RWPE1 (cell line): ENCODE measurements around the gene SERPINA4.

ENCODE experiments used
- CTCF ChIA-PET: fragments of 350-600 bp; sonication (Branson Sonifier 250); formaldehyde crosslinking; extraction: SDS; loops from one replicate; lab custom pipeline; 2021; lab: Yijun Ruan, JAX
- POLR2A ChIA-PET: fragments of 400-600 bp; formaldehyde crosslinking; extraction: SDS; loops from one replicate; lab custom pipeline; 2020; ENCODE audit warnings: antibody characterized with exemption; ENCODE audit not compliant: low non-redundant PET; lab: Yijun Ruan, JAX
- DNase-seq: peaks from one replicate; pipeline ENCODE4 v3.0.0; 2012; ENCODE audit warnings: low spot score
- H3K27ac ChIP-seq: fragments of 450-650 bp; 2 replicates; pipeline ENCODE4 v1.5.1; 2017
- TF ChIP-seq, protein P1 (sequence below): fragments of 450-650 bp; conservative IDR thresholded peaks from 2 replicates; pipeline ENCODE4 v1.5.1; 2017; ENCODE audit warnings: low read depth, mild to moderate bottlenecking

The SERPINA4 gene

DNA sequence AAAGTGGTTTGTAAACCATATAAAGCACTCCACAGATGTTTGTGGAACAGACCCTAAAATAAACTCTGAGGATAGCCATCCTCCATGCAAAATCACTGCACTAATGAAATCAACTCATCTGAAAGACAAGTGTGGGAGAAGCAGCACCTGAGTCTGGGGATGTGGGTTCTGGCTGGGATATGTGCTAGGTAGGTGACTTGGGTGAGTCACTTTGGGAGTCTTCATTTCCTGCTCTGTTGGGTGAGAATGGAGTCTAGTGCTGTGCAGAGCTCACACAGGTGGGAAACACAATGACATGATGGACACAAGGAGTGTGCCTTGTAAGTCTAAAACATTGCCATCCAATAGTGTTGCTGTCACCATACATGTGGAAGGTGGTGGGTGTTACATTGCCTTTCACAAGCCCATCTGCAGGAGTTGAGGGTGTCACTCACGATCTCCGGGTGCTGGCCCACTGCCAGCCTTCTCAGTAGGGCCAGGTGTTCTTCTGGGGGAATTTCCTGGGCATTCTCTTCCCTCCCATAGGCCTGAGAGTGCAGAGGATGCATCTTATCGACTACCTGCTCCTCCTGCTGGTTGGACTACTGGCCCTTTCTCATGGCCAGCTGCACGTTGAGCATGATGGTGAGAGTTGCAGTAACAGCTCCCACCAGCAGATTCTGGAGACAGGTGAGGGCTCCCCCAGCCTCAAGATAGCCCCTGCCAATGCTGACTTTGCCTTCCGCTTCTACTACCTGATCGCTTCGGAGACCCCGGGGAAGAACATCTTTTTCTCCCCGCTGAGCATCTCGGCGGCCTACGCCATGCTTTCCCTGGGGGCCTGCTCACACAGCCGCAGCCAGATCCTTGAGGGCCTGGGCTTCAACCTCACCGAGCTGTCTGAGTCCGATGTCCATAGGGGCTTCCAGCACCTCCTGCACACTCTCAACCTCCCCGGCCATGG, 2.0 kb downstream of the SERPINA4 start:
- DNase-seq = no peak
- no peak overlapping the region for H3K27ac ChIP-seq
- ChIA-PET POLR2A (no interaction called here), CTCF (no interaction called here)
- TF ChIP-seq, protein P1, sequence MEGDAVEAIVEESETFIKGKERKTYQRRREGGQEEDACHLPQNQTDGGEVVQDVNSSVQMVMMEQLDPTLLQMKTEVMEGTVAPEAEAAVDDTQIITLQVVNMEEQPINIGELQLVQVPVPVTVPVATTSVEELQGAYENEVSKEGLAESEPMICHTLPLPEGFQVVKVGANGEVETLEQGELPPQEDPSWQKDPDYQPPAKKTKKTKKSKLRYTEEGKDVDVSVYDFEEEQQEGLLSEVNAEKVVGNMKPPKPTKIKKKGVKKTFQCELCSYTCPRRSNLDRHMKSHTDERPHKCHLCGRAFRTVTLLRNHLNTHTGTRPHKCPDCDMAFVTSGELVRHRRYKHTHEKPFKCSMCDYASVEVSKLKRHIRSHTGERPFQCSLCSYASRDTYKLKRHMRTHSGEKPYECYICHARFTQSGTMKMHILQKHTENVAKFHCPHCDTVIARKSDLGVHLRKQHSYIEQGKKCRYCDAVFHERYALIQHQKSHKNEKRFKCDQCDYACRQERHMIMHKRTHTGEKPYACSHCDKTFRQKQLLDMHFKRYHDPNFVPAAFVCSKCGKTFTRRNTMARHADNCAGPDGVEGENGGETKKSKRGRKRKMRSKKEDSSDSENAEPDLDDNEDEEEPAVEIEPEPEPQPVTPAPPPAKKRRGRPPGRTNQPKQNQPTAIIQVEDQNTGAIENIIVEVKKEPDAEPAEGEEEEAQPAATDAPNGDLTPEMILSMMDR = no peak

GRCh38 chr14:94564381-94564780, 3.1 kb downstream of the SERPINA4 start:
- DNase-seq = no peak
- CTCF ChIA-PET = no interaction called here
- POLR2A ChIA-PET = no interaction called here

DNA sequence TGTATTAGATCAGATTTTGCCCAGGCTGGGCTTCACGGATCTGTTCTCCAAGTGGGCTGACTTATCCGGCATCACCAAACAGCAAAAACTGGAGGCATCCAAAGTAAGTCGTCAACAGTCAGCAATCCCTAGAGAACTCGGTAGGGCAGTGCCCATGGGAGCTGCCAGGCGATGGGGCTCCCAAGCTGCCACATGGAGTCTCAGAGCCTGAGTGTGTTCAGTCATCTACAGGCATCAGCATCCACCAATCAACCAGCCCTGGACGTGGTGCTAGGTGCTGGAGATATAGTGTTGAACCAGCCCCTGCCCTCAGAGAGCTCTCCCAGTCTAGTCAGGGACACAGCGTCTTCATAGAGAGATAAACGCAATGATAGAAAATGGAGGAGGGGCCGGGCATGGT, 6.9 kb downstream of the SERPINA4 start:
- ChIA-PET POLR2A (no interaction called here), CTCF (interaction anchor here (0.6 kb wide), 1 partner anchor 916 kb away, joined by 3 read pairs; no protein-coding TSS in a partner anchor)
- TF ChIP-seq, protein P1 = no peak
- no peak overlapping the region for H3K27ac ChIP-seq
- DNase-seq = no peak

More at GRCh38 chr14:94564381-94564780, 3.1 kb downstream of the SERPINA4 start:
- TF ChIP-seq, protein P1 = no peak
- no peak overlapping the region for H3K27ac ChIP-seq

GRCh38 chr14:94569381-94570001, 8.2 kb downstream of the SERPINA4 start:
- no peak for DNase-seq
- POLR2A ChIA-PET = no interaction called here
- TF ChIP-seq, protein P1 = no peak
- CTCF ChIA-PET = no interaction called here
- no peak overlapping the region for H3K27ac ChIP-seq

- CTCF ChIA-PET = no interaction called here
- POLR2A ChIA-PET = no interaction called here
- TF ChIP-seq, protein P1 = no peak
- DNase-seq = no peak
- H3K27ac ChIP-seq = no peak overlapping the region
Observed at GRCh38 chr14:94570002-94570400, 8.8 kb downstream of the SERPINA4 start.

- no peak for DNase-seq
- CTCF ChIA-PET = no interaction called here
- POLR2A ChIA-PET = no interaction called here
- TF ChIP-seq, protein P1 = no peak
- no peak overlapping the region for H3K27ac ChIP-seq
Observed at GRCh38 chr14:94570440-94570839, 9.2 kb downstream of the SERPINA4 start.
